DND-41 (cell line): ENCODE data around the gene PIK3IP1.
A peak's percentile ranks its signal among the peaks of the same experiment; 100 is the strongest.

ENCODE experiments used
- ATAC-seq: fragments of 200-7000 bp; cut with Tn5 transposase; 3 replicates; pipeline ENCODE4 v1.9.1; 2021; ENCODE audit warnings: low read depth; ENCODE audit not compliant: insufficient read depth
- DNase-seq: peaks from one replicate; pipeline ENCODE4 v3.0.0-alpha.2; 2020
- H2AFZ ChIP-seq: 2 replicates; pipeline ENCODE4 v1.6.0; 2012; ENCODE audit warnings: low read depth, low read length
- H3K27ac ChIP-seq: 2 replicates; pipeline ENCODE4 v1.5.1; 2012; ENCODE audit warnings: low read length, inconsistent platforms
- H3K27me3 ChIP-seq: fragments of 200-600 bp; sonication (generic); 2 replicates; pipeline ENCODE4 v1.6.0; 2012; ENCODE audit warnings: low read length, mild to moderate bottlenecking, inconsistent platforms; ENCODE audit not compliant: insufficient read depth, poor library complexity
- H3K36me3 ChIP-seq: 2 replicates; pipeline ENCODE4 v1.5.1; 2012; ENCODE audit warnings: low read length, inconsistent platforms; ENCODE audit not compliant: insufficient read depth
- H3K4me1 ChIP-seq: 2 replicates; pipeline ENCODE4 v1.5.1; 2012; ENCODE audit warnings: mild to moderate bottlenecking, low read length; ENCODE audit not compliant: insufficient read depth
- H3K4me2 ChIP-seq: 2 replicates; pipeline ENCODE4 v1.6.0; 2012; ENCODE audit warnings: mild to moderate bottlenecking, moderate library complexity, low read length, inconsistent platforms; ENCODE audit not compliant: insufficient read depth
- H3K4me3 ChIP-seq, 2 experiments: fragments of 200-600 bp in 1 of 2; shearing (Covaris generic) in 1 of 2; 2 replicates each; pipeline ENCODE4 v1.5.1; 2012 to 2016; ENCODE audit warnings: inconsistent platforms in 2 of 2, low read length in 2 of 2, mild to moderate bottlenecking in 2 of 2, low read depth in 1 of 2, moderate library complexity in 1 of 2
- H3K79me2 ChIP-seq: 2 replicates; pipeline ENCODE4 v1.6.0; 2012; ENCODE audit warnings: low read length, inconsistent platforms; ENCODE audit not compliant: insufficient read depth
- H3K9ac ChIP-seq: 2 replicates; pipeline ENCODE4 v1.6.0; 2012; ENCODE audit warnings: low read depth, mild to moderate bottlenecking, inconsistent platforms, low read length, moderate library complexity
- H3K9me3 ChIP-seq: 2 replicates; pipeline ENCODE4 v1.5.1; 2012; ENCODE audit warnings: low read length, moderate library complexity, mild to moderate bottlenecking, inconsistent platforms; ENCODE audit not compliant: insufficient read depth, severe bottlenecking
- H4K20me1 ChIP-seq: 2 replicates; pipeline ENCODE4 v1.6.0; 2012; ENCODE audit warnings: low read length; ENCODE audit not compliant: insufficient read depth
- CTCF ChIP-seq: IDR thresholded peaks from 2 replicates; pipeline ENCODE4 v1.5.1; 2012; ENCODE audit warnings: borderline replicate concordance, low read length, moderate library complexity, mild to moderate bottlenecking; ENCODE audit not compliant: poor library complexity, severe bottlenecking; ENCODE audit errors: extremely low read depth
- EZH2 ChIP-seq: IDR thresholded peaks from 3 replicates; pipeline ENCODE4 v1.6.1; 2012; ENCODE audit warnings: borderline replicate concordance, low read depth, mild to moderate bottlenecking, moderate library complexity, low read length, inconsistent platforms; ENCODE audit not compliant: severe bottlenecking

Gene PIK3IP1

GRCh38 chr22:31295831-31296657, 3.8 kb upstream of the PIK3IP1 start:
- H3K79me2 ChIP-seq = no peaks in the 10 kb centered on the region
- no peak overlapping the region for H3K4me2 ChIP-seq
- H3K4me1 ChIP-seq = peaks cover 20% of the 10 kb centered on the region
- H3K36me3 ChIP-seq = no peaks in the 10 kb centered on the region
- DNase-seq = no peak
- no peak for ATAC-seq
- H3K9ac ChIP-seq = no peak overlapping the region
- no peak overlapping the region for H2AFZ ChIP-seq
- no peak for TF ChIP-seq CTCF
- TF ChIP-seq EZH2 = no peak
- H4K20me1 ChIP-seq = no peaks in the 10 kb centered on the region
- H3K9me3 ChIP-seq = no peaks in the 10 kb centered on the region
- no peaks in the 10 kb centered on the region for H3K27me3 ChIP-seq
- H3K27ac ChIP-seq = no peak overlapping the region
- H3K4me3 ChIP-seq = no peak overlapping the region

- H3K4me1 ChIP-seq = peaks cover 25% of the 10 kb centered on the region
- DNase-seq (no peak), ATAC-seq (no peak)
- no peak overlapping the region for H3K27ac ChIP-seq
- H2AFZ ChIP-seq = no peak overlapping the region
- no peak overlapping the region for H3K4me2 ChIP-seq
- no peak overlapping the region for H3K9ac ChIP-seq
- H3K36me3 ChIP-seq = no peaks in the 10 kb centered on the region
- no peaks in the 10 kb centered on the region for H3K79me2 ChIP-seq
- H4K20me1 ChIP-seq = no peaks in the 10 kb centered on the region
- H3K9me3 ChIP-seq = no peaks in the 10 kb centered on the region
- no peaks in the 10 kb centered on the region for H3K27me3 ChIP-seq
- H3K4me3 ChIP-seq = no peak overlapping the region
- no peak for TF ChIP-seq CTCF
- TF ChIP-seq EZH2 = no peak
Observed at GRCh38 chr22:31295360-31295759, 3.1 kb upstream of the PIK3IP1 start.

GRCh38 chr22:31291481-31292235, 630 bp downstream of the PIK3IP1 start:
- no peaks in the 10 kb centered on the region for H3K27me3 ChIP-seq
- peak overlapping the region; percentile 80 for H2AFZ ChIP-seq
- TF ChIP-seq CTCF (no peak), EZH2 (no peak)
- H3K4me1 ChIP-seq = peaks cover 38% of the 10 kb centered on the region
- no peaks in the 10 kb centered on the region for H3K9me3 ChIP-seq
- ATAC-seq = no peak
- peak overlapping the region; percentile 58 for H3K9ac ChIP-seq
- DNase-seq = no peak
- H3K79me2 ChIP-seq = no peaks in the 10 kb centered on the region
- H3K36me3 ChIP-seq = peaks cover 5% of the 10 kb centered on the region; the same call in 1 of the 2 replicates
- H3K4me2 ChIP-seq = peak overlapping the region; percentile 89
- no peaks in the 10 kb centered on the region for H4K20me1 ChIP-seq
- peak overlapping the region; percentile 60 for H3K27ac ChIP-seq
- H3K4me3 ChIP-seq = peak overlapping the region; percentile 25 to 66; a peak in 3 of 4 replicates
